SK-N-SH treated with all-trans-retinoic acid at 6 μM for 48 hours (cell line): Measurements from ENCODE around the gene ALPL.

ENCODE experiments used
- ATAC-seq: fragments of 200-7000 bp; cut with Tn5 transposase; 3 replicates; pipeline ENCODE4 v1.9.1; 2020; ENCODE audit warnings: mild to moderate bottlenecking, moderate library complexity
- BACH2 ChIP-seq: fragments of 250-450 bp; sonication (Bioruptor Pico); IDR thresholded peaks from 2 replicates; pipeline ENCODE4 v1.9.0; 2021; ENCODE audit warnings: mild to moderate bottlenecking, borderline replicate concordance
- CREB5 ChIP-seq: fragments of 250-450 bp; sonication (Bioruptor Pico); IDR thresholded peaks from 2 replicates; pipeline ENCODE4 v1.5.1; 2020; ENCODE audit warnings: low read depth, mild to moderate bottlenecking, moderate library complexity
- ESRRG ChIP-seq: fragments of 250-450 bp; sonication (Bioruptor Pico); IDR thresholded peaks from 2 replicates; pipeline ENCODE4 v1.6.1; 2021; ENCODE audit warnings: mild to moderate bottlenecking
- GLIS3 ChIP-seq: fragments of 250-450 bp; sonication (Bioruptor Pico); IDR thresholded peaks from 2 replicates; pipeline ENCODE4 v1.5.0; 2020; ENCODE audit warnings: mild to moderate bottlenecking, moderate library complexity
- ISL1 ChIP-seq: fragments of 250-450 bp; sonication (Bioruptor Pico); IDR thresholded peaks from 2 replicates; pipeline ENCODE4 v2.1.2; 2022; ENCODE audit warnings: mild to moderate bottlenecking, moderate library complexity
- OSR1 ChIP-seq: fragments of 250-450 bp; sonication (Bioruptor Pico); IDR thresholded peaks from 2 replicates; pipeline ENCODE4 v1.8.0; 2022; ENCODE audit warnings: moderate library complexity, mild to moderate bottlenecking, inconsistent platforms
- PATZ1 ChIP-seq: fragments of 250-450 bp; sonication (Bioruptor Pico); IDR thresholded peaks from 2 replicates; pipeline ENCODE4 v1.8.0; 2020; ENCODE audit warnings: mild to moderate bottlenecking, moderate library complexity, borderline replicate concordance
- POU6F1 ChIP-seq: fragments of 250-450 bp; sonication (Bioruptor Pico); IDR thresholded peaks from 2 replicates; pipeline ENCODE4 v1.8.0; 2021; ENCODE audit warnings: low read depth, mild to moderate bottlenecking, moderate library complexity, borderline replicate concordance
- PPARA ChIP-seq: fragments of 250-450 bp; sonication (Bioruptor Pico); IDR thresholded peaks from 2 replicates; pipeline ENCODE4 v1.5.0; 2020; ENCODE audit warnings: mild to moderate bottlenecking, borderline replicate concordance
- RARB ChIP-seq: fragments of 250-450 bp; sonication (Bioruptor Pico); IDR thresholded peaks from 2 replicates; pipeline ENCODE4 v1.8.0; 2021; ENCODE audit warnings: mild to moderate bottlenecking, moderate library complexity
- SNAI2 ChIP-seq: fragments of 250-450 bp; sonication (Bioruptor Pico); IDR thresholded peaks from 2 replicates; pipeline ENCODE4 v1.5.0; 2020; ENCODE audit warnings: mild to moderate bottlenecking, moderate library complexity
- TCF4 ChIP-seq: fragments of 250-450 bp; sonication (Bioruptor Pico); IDR thresholded peaks from 2 replicates; pipeline ENCODE4 v1.8.0; 2021; ENCODE audit warnings: mild to moderate bottlenecking, moderate library complexity, borderline replicate concordance
- TOX ChIP-seq: fragments of 250-450 bp; sonication (Bioruptor Pico); IDR thresholded peaks from 2 replicates; pipeline ENCODE4 v1.8.0; 2021; ENCODE audit warnings: mild to moderate bottlenecking, moderate library complexity, borderline replicate concordance
- ZC3H10 ChIP-seq: fragments of 250-450 bp; sonication (Bioruptor Pico); IDR thresholded peaks from 2 replicates; pipeline ENCODE4 v1.5.1; 2021; ENCODE audit warnings: mild to moderate bottlenecking, moderate library complexity
- ZFP3 ChIP-seq: fragments of 250-450 bp; sonication (Bioruptor Pico); IDR thresholded peaks from 2 replicates; pipeline ENCODE4 v1.5.0; 2020; ENCODE audit warnings: mild to moderate bottlenecking, moderate library complexity
- ZFP30 ChIP-seq: fragments of 450-650 bp; formaldehyde crosslinking; IDR thresholded peaks from 2 replicates; pipeline ENCODE4 v1.5.0; 2022; ENCODE audit warnings: mild to moderate bottlenecking, moderate library complexity
- ZNF565 ChIP-seq: fragments of 450-650 bp; formaldehyde crosslinking; conservative IDR thresholded peaks from 2 replicates; pipeline ENCODE4 v1.5.0; 2020; ENCODE audit warnings: low read depth, mild to moderate bottlenecking, moderate library complexity
- ZNF70 ChIP-seq: fragments of 450-650 bp; formaldehyde crosslinking; IDR thresholded peaks from 2 replicates; pipeline ENCODE4 v1.5.0; 2020; ENCODE audit warnings: mild to moderate bottlenecking, moderate library complexity
- ZNF8 ChIP-seq: fragments of 450-650 bp; formaldehyde crosslinking; IDR thresholded peaks from 2 replicates; pipeline ENCODE4 v1.5.0; 2020; ENCODE audit warnings: mild to moderate bottlenecking, moderate library complexity
- TF ChIP-seq, protein P1 (sequence below): fragments of 250-450 bp; sonication (Bioruptor Pico); IDR thresholded peaks from 2 replicates; pipeline ENCODE4 v1.5.0; 2020; ENCODE audit warnings: mild to moderate bottlenecking, moderate library complexity
- TF ChIP-seq, protein P2 (sequence below): fragments of 250-450 bp; sonication (Bioruptor Pico); IDR thresholded peaks from 2 replicates; pipeline ENCODE4 v1.5.1; 2021; ENCODE audit warnings: mild to moderate bottlenecking, moderate library complexity

The ALPL gene

DNA sequence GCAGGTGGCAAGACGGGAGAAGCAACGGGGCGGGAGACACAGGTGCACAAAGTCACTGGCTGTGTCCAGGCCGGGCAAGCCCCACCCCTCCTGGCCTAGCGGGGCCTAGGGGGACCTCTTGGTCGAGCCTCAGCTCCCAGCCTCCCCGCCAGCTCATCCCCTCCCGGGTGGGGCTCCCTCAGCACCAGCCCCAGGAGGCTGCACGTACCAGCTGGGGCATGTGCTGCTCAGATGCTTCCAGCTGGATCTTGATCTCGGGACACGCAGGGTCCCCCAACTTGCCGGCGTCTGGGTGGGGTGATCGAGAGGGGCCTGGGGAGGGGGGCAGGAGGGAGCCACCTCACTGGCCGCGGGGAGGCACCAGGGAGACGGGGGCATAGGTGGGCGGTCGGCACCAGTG, 88.5 kb downstream of the ALPL start:
- ATAC-seq, result no peak
- TF ChIP-seq PPARA (no peak), ISL1 (no peak), PATZ1 (CRISPR knock-in tag) (no peak), CREB5 (CRISPR knock-in tag) (no peak), RARB (CRISPR knock-in tag) (no peak), ZNF70 (no peak), ZFP30 (CRISPR knock-in tag) (no peak), SNAI2 (CRISPR knock-in tag) (no peak), ZFP3 (CRISPR knock-in tag) (no peak), TCF4 (no peak), ZNF8 (CRISPR knock-in tag) (no peak), POU6F1 (CRISPR knock-in tag) (no peak), TOX (CRISPR knock-in tag) (no peak), ESRRG (no peak), BACH2 (CRISPR knock-in tag) (no peak)
- TF ChIP-seq, protein P1, sequence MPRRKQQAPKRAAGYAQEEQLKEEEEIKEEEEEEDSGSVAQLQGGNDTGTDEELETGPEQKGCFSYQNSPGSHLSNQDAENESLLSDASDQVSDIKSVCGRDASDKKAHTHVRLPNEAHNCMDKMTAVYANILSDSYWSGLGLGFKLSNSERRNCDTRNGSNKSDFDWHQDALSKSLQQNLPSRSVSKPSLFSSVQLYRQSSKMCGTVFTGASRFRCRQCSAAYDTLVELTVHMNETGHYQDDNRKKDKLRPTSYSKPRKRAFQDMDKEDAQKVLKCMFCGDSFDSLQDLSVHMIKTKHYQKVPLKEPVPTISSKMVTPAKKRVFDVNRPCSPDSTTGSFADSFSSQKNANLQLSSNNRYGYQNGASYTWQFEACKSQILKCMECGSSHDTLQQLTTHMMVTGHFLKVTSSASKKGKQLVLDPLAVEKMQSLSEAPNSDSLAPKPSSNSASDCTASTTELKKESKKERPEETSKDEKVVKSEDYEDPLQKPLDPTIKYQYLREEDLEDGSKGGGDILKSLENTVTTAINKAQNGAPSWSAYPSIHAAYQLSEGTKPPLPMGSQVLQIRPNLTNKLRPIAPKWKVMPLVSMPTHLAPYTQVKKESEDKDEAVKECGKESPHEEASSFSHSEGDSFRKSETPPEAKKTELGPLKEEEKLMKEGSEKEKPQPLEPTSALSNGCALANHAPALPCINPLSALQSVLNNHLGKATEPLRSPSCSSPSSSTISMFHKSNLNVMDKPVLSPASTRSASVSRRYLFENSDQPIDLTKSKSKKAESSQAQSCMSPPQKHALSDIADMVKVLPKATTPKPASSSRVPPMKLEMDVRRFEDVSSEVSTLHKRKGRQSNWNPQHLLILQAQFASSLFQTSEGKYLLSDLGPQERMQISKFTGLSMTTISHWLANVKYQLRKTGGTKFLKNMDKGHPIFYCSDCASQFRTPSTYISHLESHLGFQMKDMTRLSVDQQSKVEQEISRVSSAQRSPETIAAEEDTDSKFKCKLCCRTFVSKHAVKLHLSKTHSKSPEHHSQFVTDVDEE, result no peak
- TF ChIP-seq, protein P2, sequence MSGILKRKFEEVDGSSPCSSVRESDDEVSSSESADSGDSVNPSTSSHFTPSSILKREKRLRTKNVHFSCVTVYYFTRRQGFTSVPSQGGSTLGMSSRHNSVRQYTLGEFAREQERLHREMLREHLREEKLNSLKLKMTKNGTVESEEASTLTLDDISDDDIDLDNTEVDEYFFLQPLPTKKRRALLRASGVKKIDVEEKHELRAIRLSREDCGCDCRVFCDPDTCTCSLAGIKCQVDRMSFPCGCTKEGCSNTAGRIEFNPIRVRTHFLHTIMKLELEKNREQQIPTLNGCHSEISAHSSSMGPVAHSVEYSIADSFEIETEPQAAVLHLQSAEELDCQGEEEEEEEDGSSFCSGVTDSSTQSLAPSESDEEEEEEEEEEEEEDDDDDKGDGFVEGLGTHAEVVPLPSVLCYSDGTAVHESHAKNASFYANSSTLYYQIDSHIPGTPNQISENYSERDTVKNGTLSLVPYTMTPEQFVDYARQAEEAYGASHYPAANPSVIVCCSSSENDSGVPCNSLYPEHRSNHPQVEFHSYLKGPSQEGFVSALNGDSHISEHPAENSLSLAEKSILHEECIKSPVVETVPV, result no peak
- TF ChIP-seq, all 23 proteins: peak for 0

DNA sequence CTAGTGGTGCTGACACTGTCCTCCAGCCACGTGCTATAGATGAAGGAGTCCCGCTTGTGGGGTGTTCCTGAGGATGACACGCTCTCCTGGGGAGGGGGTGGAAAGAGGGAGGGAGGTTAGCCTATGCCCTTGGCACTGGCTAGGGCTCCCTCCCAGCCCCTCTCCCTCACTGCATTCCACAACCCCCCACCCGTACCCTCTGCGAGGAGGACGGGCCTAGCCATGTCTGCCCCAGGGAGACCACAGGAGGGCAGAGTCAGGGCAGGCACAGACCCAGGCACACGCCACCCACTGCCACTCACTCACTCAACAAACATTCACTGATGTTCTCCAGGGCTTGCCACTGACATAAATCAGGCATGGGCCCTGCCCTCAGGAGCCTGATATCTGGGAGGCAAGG, 89.2 kb downstream of the ALPL start:
- no peak for ATAC-seq
- no peak for TF ChIP-seq GLIS3
- no peak for TF ChIP-seq ZFP3 (CRISPR knock-in tag)
- TF ChIP-seq ISL1, result no peak
- no peak for TF ChIP-seq CREB5 (CRISPR knock-in tag)
- TF ChIP-seq ZNF8 (CRISPR knock-in tag), result no peak
- TF ChIP-seq ZFP30 (CRISPR knock-in tag), result no peak
- TF ChIP-seq POU6F1 (CRISPR knock-in tag), result no peak

DNA sequence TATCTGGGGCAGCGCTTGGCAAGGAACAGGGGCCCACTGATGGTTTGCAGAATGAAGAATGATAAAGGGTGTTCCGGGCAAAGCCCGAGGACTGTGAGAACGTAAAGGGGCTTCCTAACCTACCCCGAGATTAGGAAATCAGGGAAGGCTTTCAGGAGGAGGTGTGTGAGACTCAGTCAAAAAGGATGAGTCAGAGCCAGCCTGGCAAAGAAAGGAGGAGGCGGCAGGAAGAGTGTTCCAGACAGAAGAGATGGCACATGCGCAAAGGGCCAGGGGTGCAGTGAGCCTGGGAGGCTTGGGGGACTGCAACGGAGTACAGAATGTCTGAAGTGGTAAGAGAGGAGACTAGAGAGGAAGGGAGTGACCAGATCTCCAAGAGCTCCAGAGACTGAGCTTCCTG, 89.7 kb downstream of the ALPL start:
- TF ChIP-seq ESRRG (no peak), PPARA (no peak), OSR1 (CRISPR knock-in tag) (no peak), TCF4 (no peak), ZC3H10 (CRISPR knock-in tag) (no peak), ZNF565 (no peak), TOX (CRISPR knock-in tag) (no peak)
- TF ChIP-seq, all 23 proteins: peak for 0
- ATAC-seq, result no peak
